Natural killer cell treated with Interleukin-12 subunit alpha and Interleukin-12 subunit beta and Interleukin-15 and Interleukin-18, amount 100 ng/mL, for 72 hours (primary cell): ENCODE measurements around the gene TNFRSF4. TPM values are rescaled to one million over a fixed set of nuclear protein-coding genes. Genes with fewer than 3 reads are reported as not detected.
"Not testable (repeated sequence)": the region's sequence is repeated elsewhere in the genome, so short reads cannot be mapped to it uniquely, and the experiment has no call there.

ENCODE experiments used
- ATAC-seq, 2 donors: fragments of 150-1000 bp; cut with Tn5 transposase in 1 of 2; sonication (Bioruptor Pico), chemical (Tn5 transposase) in 1 of 2; 2 replicates each; pipeline ENCODE4 v1.10.0; 2021
- DNase-seq: peaks from one replicate; pipeline ENCODE4 v3.0.0; 2022; ENCODE audit warnings: low spot score
- H3K27ac Mint-ChIP-seq, 2 donors: 1 replicate in 1 of 2; 2 replicates in 1 of 2; pipeline ENCODE4 v1.8.0; 2022; ENCODE audit warnings: mixed read lengths in 2 of 2, mild to moderate bottlenecking in 1 of 2, moderate library complexity in 1 of 2
- H3K27me3 Mint-ChIP-seq, 2 donors: 1 replicate in 1 of 2; 2 replicates in 1 of 2; pipeline ENCODE4 v1.8.0; 2022; ENCODE audit warnings: mixed read lengths in 2 of 2
- H3K36me3 Mint-ChIP-seq: one replicate; pipeline ENCODE4 v1.8.0; 2022; ENCODE audit warnings: mixed read lengths
- H3K4me1 Mint-ChIP-seq, 2 donors: 1 replicate in 1 of 2; 2 replicates in 1 of 2; pipeline ENCODE4 v1.8.0; 2022; ENCODE audit warnings: low read depth in 2 of 2, mixed read lengths in 2 of 2, mild to moderate bottlenecking in 1 of 2
- H3K4me3 Mint-ChIP-seq: one replicate; pipeline ENCODE4 v1.8.0; 2022; ENCODE audit warnings: mixed read lengths
- H3K9me3 Mint-ChIP-seq: 2 replicates; pipeline ENCODE4 v1.8.0; 2022; ENCODE audit warnings: mixed read lengths
- total RNA-seq, 2 donors: library from RNA; stranded (reverse); gene quantifications; one replicate each; pipeline ENCODE4 v1.2.3, GENCODE V29; 2022

TNFRSF4 gene
- total RNA-seq, 2 donors from 2014 or later, result 56.8 to 305 TPM

- peaks cover 8 to 19% of the 10 kb centered on the region in 2 donors for H3K4me1 Mint-ChIP-seq
- ATAC-seq, result no peak
- peaks cover 9 to 13% of the 10 kb centered on the region in 2 donors for H3K27me3 Mint-ChIP-seq
- H3K9me3 Mint-ChIP-seq, result no peaks in the 10 kb centered on the region
- DNase-seq, result no peak
- no peak overlapping the region for H3K27ac Mint-ChIP-seq
- H3K36me3 Mint-ChIP-seq, result no peaks in the 10 kb centered on the region
- no peak overlapping the region for H3K4me3 Mint-ChIP-seq
These were observed 36.3 kb downstream of the TNFRSF4 start for GRCh38 chr1:1177452-1178206.

- no peak for DNase-seq
- ATAC-seq, result no peak
- Mint-ChIP-seq H3K4me3 (no peak overlapping the region), H3K27me3 (peaks cover 9 to 15% of the 10 kb centered on the region in 2 donors), H3K27ac (peak overlapping the region in 1 of 2 donors; percentile 0), H3K36me3 (no peaks in the 10 kb centered on the region), H3K9me3 (no peaks in the 10 kb centered on the region), H3K4me1 (peaks cover 8 to 18% of the 10 kb centered on the region in 2 donors)
These were observed 37.0 kb downstream of the TNFRSF4 start for GRCh38 chr1:1176931-1177330.

- not testable (repeated sequence) for ATAC-seq, H3K9me3 Mint-ChIP-seq, H3K4me3 Mint-ChIP-seq, DNase-seq, H3K27ac Mint-ChIP-seq, H3K36me3 Mint-ChIP-seq
- Mint-ChIP-seq H3K4me1 (peaks cover 3 to 12% of the 10 kb centered on the region in 2 donors), H3K27me3 (peaks cover 9 to 13% of the 10 kb centered on the region in 2 donors)
These were observed 37.7 kb downstream of the TNFRSF4 start for GRCh38 chr1:1176063-1176761.

DNA sequence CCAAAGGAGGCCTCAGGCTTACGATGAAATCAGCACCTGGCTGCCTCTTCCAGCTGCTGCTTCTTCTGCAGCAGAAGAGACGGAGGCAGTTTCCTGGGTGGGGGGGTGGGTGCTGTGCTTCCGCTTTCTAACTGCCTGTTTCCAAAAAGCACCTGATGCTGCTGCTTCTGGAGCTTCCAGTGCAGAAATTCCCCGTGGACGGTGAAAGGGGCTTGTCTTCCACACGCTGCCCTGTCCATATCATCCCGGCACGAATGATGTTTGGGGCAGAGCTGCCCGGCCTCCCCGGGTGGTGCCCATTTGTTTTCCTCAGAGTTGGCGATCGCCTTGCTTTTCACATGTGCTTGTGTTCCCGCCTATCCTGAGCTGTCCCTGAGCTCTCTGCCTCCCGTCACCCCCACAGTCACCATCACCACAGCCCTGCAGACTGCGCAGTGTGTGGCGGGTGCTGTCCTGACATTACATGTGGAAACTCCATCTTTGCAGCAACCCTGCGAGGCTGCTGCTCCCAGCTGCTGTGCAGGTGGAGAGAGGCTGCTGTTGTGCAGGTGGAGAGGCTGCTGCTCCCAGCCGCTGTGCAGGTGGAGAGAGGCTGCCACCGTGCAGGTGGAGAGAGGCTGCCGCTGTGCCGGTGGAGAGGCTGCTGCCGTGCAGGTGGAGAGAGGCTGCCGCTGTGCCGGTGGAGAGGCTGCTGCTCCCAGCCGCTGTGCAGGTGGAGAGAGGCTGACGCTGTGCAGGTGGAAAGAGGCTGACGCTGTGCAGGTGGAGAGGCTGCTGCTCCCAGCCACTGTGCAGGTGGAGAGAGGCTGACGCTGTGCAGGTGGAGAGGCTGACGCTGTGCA is 38.5 kb downstream of the TNFRSF4 start:
- Mint-ChIP-seq H3K36me3 (no peaks in the 10 kb centered on the region), H3K9me3 (no peaks in the 10 kb centered on the region), H3K27me3 (peaks cover 9 to 11% of the 10 kb centered on the region in 2 donors), H3K4me1 (peaks cover 0 to 10% of the 10 kb centered on the region in 2 donors), H3K4me3 (no peak overlapping the region), H3K27ac (no peak overlapping the region)
- ATAC-seq (no peak), DNase-seq (no peak)

DNA sequence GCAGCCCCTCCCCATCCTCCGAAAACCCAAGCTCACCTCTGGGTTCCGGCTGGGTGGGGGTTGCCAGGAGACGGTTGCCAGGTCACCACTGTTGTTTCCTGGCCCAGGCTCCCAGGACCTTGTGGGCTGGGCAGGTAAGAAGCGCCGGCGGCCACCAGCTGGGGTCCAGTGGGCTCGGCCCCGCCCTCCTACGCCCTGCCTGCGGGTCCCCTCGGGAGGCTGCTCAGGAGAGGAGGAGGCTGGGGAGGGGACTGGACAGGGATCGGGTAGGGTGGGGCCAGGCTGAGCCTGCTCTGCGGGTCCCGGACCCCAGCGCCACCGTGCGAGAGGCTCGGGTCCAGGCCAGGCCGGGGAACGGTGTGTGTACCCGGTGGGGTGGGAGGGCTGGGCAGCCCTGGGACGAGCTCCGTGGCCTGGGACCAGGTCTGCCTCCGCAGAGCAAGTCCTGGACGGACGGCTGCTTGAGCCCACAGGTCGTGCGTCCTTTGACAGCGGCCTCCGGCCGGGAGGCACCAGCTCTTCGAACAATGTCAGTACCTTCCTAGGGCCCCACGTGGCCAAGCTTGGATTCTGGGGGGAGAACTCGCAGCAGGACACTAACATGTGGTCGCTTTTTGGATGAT is 40.0 kb downstream of the TNFRSF4 start, which contains the start of gene TTLL10:
Gene TTLL10, plus strand, starts transcription at position 88 of the 623 bp plus-strand sequence. CDS start 5,336 bp downstream, outside the sequence.
- H3K4me1 Mint-ChIP-seq, result peaks cover 0 to 13% of the 10 kb centered on the region in 2 donors
- peak; percentile 29 to 37 for ATAC-seq
- H3K4me3 Mint-ChIP-seq, result no peak within 1 kb of the TSS
- H3K36me3 Mint-ChIP-seq, result no peaks in the 10 kb centered on the region
- H3K9me3 Mint-ChIP-seq, result no peaks in the 10 kb centered on the region
- peaks cover 9 to 11% of the 10 kb centered on the region in 2 donors for H3K27me3 Mint-ChIP-seq
- no peak for DNase-seq
- no peak within 1 kb of the TSS for H3K27ac Mint-ChIP-seq

GRCh38 chr1:1173061-1173792 is 40.7 kb downstream of the TNFRSF4 start:
- Mint-ChIP-seq H3K4me1 (peaks cover 0 to 13% of the 10 kb centered on the region in 2 donors), H3K36me3 (no peaks in the 10 kb centered on the region), H3K4me3 (no peak overlapping the region), H3K27me3 (peaks cover 9 to 11% of the 10 kb centered on the region in 2 donors), H3K9me3 (no peaks in the 10 kb centered on the region), H3K27ac (no peak overlapping the region)
- DNase-seq, result no peak
- ATAC-seq, result peak in 1 of 2 donors; percentile 11

DNA sequence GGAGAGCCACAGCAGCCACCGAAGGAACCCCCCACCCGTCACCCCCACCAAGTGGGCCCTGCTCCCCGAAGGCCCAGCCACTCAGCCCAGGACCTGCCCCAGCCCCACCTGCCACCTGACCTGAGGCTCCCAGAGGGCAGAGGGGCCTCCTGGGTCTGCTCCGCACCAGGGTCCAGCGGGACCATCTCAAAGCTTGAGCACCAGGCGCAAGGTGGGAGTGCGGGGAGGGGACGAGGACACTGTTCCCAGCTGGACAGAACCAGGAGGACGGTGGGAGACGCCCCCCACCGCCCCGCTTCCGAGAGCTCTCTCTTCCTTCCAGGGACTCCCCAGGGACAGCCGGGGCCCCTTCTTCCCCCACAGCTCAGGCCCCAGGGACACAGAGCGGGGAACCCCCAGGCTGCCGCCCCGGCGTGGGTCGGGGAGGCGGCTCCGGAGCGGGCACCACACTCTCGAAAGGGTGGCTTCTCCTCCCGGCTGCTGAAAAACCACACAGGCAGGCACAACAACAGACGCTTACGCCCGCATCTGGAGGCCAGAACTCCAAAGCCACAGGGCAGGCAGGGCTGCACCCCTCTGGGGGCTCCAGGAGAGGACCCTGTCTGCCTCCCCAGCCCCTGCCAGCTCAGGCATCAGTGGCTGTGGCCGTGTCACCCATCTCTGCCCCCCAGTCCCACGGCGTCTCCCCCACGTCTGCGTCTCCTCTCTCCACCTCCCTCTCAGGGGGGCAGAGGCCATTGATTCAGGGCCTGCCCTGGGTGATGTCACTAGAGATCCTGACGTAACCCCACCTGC is 42.2 kb downstream of the TNFRSF4 start:
- ATAC-seq (peak; percentile 29 to 65), DNase-seq (no peak)
- H3K4me3 Mint-ChIP-seq, result no peak overlapping the region
- H3K27ac Mint-ChIP-seq, result no peak overlapping the region
- H3K9me3 Mint-ChIP-seq, result no peaks in the 10 kb centered on the region
- H3K36me3 Mint-ChIP-seq, result no peaks in the 10 kb centered on the region
- H3K4me1 Mint-ChIP-seq, result peaks cover 0 to 9% of the 10 kb centered on the region in 2 donors
- peaks cover 3 to 7% of the 10 kb centered on the region in 2 donors for H3K27me3 Mint-ChIP-seq

GRCh38 chr1:1171161-1171545 is 42.8 kb downstream of the TNFRSF4 start:
- Mint-ChIP-seq H3K9me3 (no peaks in the 10 kb centered on the region), H3K4me3 (no peak overlapping the region), H3K36me3 (no peaks in the 10 kb centered on the region), H3K27ac (no peak overlapping the region), H3K27me3 (peaks cover 0 to 6% of the 10 kb centered on the region in 2 donors), H3K4me1 (peaks cover 0 to 9% of the 10 kb centered on the region in 2 donors)
- no peak for DNase-seq
- no peak for ATAC-seq

GRCh38 chr1:1170215-1171091 is 43.5 kb downstream of the TNFRSF4 start:
- Mint-ChIP-seq H3K27me3 (peaks cover 0 to 4% of the 10 kb centered on the region in 2 donors), H3K9me3 (no peaks in the 10 kb centered on the region), H3K4me1 (peaks cover 5 to 14% of the 10 kb centered on the region in 2 donors), H3K27ac (no peak overlapping the region), H3K36me3 (no peaks in the 10 kb centered on the region), H3K4me3 (no peak overlapping the region)
- ATAC-seq, result no peak
- DNase-seq, result no peak

DNA sequence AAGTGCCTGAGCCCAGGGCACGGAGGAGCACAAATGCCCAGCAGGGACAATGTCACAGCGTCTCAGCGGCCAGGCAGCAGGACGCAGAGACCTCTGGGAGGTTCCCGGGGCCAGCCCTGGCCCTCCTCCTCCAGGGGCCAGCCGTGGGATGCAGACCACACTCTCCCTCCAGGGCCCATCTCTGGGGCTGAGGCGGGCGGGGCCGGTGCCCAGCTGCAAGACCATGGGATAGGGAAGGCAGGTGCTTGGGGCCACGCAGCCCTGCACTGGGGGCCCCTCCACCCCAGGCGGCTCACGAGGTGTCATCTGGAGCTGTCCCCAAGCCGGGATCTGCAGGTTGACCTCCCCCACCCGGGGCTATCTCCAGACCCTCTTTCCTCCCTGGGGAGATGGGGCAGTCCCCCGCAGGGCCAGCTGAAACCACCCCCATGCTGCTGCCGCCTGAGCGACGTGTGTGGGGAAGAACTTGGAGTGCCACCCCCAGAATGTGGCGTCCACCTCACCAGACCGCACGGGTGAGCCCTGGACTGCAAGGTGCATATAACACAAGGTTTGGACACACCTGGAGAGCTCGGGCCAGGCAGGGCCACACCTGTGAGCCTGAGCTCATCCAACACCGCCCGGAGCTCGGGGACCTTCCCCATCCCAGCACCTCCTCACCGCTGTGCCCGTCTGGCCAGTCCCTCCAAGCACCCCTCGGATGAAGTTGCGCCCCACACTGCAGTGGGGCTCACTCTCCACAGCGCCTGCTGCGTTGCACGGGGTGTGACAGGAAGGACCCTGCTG is 44.3 kb downstream of the TNFRSF4 start:
- H3K4me1 Mint-ChIP-seq, result peaks cover 5 to 14% of the 10 kb centered on the region in 2 donors
- H3K27me3 Mint-ChIP-seq, result peaks cover 0 to 2% of the 10 kb centered on the region in 2 donors

More for the DNA sequence above, 44.3 kb downstream of the TNFRSF4 start:
- ATAC-seq (no peak), DNase-seq (no peak)
- no peaks in the 10 kb centered on the region for H3K9me3 Mint-ChIP-seq
- H3K4me3 Mint-ChIP-seq, result no peak overlapping the region
- no peaks in the 10 kb centered on the region for H3K36me3 Mint-ChIP-seq
- H3K27ac Mint-ChIP-seq, result no peak overlapping the region
